Thoracic aorta (tissue), 2 donors: ENCODE data around the gene TPRG1. TPM values are rescaled to one million over a fixed set of nuclear protein-coding genes. Genes with fewer than 3 reads are reported as not detected.

Experiments used
- ATAC-seq: fragments of 150-250 bp; one replicate; pipeline ENCODE4 v1.8.0; 2017; ENCODE audit warnings: low read depth; ENCODE audit not compliant: insufficient number of reproducible peaks, low FRiP score
- DNase-seq: peaks from one replicate; pipeline ENCODE4 v3.0.0-alpha.2; 2020; ENCODE audit warnings: low spot score
- H3K27ac ChIP-seq, 2 donors: fragments of 200-600 bp; sonication (generic); 1 replicate in 1 of 2; 2 replicates in 1 of 2; pipeline ENCODE4 v1.5.1; 2016; ENCODE audit warnings: mild to moderate bottlenecking in 2 of 2, moderate library complexity in 2 of 2
- H3K27me3 ChIP-seq: fragments of 200-600 bp; sonication (generic); replicated peaks from 2 replicates; pipeline ENCODE4 v1.6.0; 2016; ENCODE audit warnings: mild to moderate bottlenecking; ENCODE audit not compliant: insufficient read depth
- H3K36me3 ChIP-seq: fragments of 200-600 bp; sonication (generic); one replicate; pipeline ENCODE4 v1.5.1; 2016
- H3K4me1 ChIP-seq, 2 donors: fragments of 200-600 bp; sonication (generic); 1 replicate in 1 of 2; 2 replicates in 1 of 2; pipeline versions ENCODE4 v1.5.1 to v1.6.0; 2016; ENCODE audit warnings: low read depth in 2 of 2, mild to moderate bottlenecking in 1 of 2; ENCODE audit not compliant: control insufficient read depth in 1 of 2
- H3K4me3 ChIP-seq: fragments of 200-600 bp; sonication (generic); 2 replicates; pipeline ENCODE4 v1.5.1; 2016; ENCODE audit warnings: mild to moderate bottlenecking
- H3K9me3 ChIP-seq: fragments of 200-600 bp; sonication (generic); 2 replicates; pipeline ENCODE4 v1.5.1; 2016
- total RNA-seq, 2 donors: library from RNA; depleted of rRNA; stranded (reverse); fragments of >200 nt; gene quantifications; one replicate each; pipeline versions ENCODE4 v1.1.0 to v1.2.3, GENCODE V29; 2016
- TF ChIP-seq, protein P1 (sequence below): fragments of 200-600 bp; sonication (generic); IDR thresholded peaks from one replicate; pipeline ENCODE4 v1.5.1; 2019; ENCODE audit warnings: antibody characterized with exemption

TPRG1 gene
- total RNA-seq, 2 donors from 2014 or later = 7.4 to 14.5 TPM

DNA sequence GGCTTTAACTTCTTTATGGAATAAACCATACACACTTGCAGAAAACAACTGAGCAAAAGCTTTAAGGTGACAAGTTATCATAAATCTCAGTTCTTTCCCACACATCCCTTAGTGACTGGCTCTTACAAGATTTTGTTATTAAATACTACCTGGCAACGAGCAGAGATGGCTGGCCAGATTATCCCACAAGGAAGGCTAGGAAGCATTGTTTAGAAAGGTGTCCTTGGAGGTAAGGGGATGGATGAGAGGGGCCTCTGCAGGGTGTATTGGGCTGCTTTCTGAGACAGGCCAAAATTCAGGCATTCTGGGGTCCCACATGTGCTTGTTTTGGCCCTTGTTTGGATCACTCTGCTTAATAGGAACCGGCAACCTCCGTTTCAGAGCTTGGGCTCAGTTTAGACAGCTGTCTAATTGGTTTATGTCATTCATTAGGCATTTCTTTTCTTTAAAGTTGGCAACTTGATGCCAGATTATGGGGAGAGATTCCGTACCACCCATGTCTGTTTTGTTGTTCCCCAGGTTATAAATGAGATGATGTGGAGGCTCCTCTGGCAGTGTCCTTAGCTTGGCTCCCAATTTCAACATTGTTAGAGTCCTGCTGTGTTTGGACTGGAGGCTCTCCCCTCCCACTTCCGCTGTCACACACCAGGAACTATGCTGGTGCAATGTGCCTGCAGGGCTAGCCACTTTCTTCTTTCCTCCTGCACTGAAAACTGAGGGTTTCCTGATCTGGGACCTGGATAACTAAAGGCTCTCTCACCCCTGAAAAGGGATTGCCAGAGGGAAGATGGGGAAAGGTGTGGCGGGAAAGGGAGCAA, 121.1 kb downstream of the TPRG1 start:
- no peak for DNase-seq
- Histone ChIP-seq H3K27me3 (no peaks in the 10 kb centered on the region), H3K4me1 (peaks cover 0 to 17% of the 10 kb centered on the region in 2 donors), H3K36me3 (no peaks in the 10 kb centered on the region), H3K27ac (no peak overlapping the region), H3K9me3 (no peaks in the 10 kb centered on the region), H3K4me3 (no peak overlapping the region)
- ATAC-seq = no peak
- TF ChIP-seq, protein P1, sequence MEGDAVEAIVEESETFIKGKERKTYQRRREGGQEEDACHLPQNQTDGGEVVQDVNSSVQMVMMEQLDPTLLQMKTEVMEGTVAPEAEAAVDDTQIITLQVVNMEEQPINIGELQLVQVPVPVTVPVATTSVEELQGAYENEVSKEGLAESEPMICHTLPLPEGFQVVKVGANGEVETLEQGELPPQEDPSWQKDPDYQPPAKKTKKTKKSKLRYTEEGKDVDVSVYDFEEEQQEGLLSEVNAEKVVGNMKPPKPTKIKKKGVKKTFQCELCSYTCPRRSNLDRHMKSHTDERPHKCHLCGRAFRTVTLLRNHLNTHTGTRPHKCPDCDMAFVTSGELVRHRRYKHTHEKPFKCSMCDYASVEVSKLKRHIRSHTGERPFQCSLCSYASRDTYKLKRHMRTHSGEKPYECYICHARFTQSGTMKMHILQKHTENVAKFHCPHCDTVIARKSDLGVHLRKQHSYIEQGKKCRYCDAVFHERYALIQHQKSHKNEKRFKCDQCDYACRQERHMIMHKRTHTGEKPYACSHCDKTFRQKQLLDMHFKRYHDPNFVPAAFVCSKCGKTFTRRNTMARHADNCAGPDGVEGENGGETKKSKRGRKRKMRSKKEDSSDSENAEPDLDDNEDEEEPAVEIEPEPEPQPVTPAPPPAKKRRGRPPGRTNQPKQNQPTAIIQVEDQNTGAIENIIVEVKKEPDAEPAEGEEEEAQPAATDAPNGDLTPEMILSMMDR = no peak

DNA sequence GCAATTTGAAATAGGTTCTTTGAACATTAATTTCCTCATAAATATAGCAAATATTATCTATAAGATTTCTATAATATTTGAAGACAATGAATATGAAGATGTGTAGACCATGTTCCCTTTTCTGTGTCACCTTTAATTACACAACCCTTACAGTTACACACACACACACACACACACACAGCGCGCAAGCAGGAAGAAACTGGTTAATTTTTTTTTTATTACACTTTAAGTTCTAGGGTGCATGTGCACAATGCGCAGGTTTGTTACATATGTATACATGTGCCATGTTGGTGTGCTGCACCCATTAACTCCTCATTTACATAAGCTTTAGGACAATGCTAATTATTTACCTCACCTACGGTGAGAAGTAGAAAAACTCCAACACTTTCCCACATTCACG, 122.9 kb downstream of the TPRG1 start:
- H3K9me3 ChIP-seq = no peaks in the 10 kb centered on the region
- H3K4me3 ChIP-seq = no peak overlapping the region
- H3K4me1 ChIP-seq = peaks cover 0 to 21% of the 10 kb centered on the region in 2 donors
- DNase-seq (no peak), ATAC-seq (no peak)
- H3K27ac ChIP-seq = no peak overlapping the region
- no peaks in the 10 kb centered on the region for H3K36me3 ChIP-seq
- TF ChIP-seq, protein P1 = no peak
- H3K27me3 ChIP-seq = no peaks in the 10 kb centered on the region

DNA sequence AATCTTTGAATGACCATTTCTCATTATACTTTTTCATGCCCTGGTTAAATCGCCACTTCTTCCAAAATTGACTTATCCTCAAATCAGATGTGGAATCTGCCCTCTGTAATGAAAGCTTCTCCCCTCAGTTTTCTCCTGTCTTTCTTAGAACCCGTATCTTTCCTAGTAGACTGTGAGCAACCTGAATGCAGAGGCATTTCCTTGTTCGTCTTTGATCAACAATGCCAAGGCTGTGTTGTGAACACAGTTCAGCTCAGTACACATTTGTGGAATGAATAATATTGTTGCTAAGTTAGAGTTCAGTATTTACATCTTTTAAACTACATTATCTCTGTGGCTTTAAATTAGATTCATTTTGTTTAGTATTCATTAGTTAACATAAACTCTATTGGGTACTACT, 123.3 kb downstream of the TPRG1 start:
- H3K36me3 ChIP-seq = no peaks in the 10 kb centered on the region
- DNase-seq (no peak), ATAC-seq (no peak)
- no peak overlapping the region for H3K27ac ChIP-seq
- TF ChIP-seq, protein P1 = no peak
- H3K4me3 ChIP-seq = no peak overlapping the region
- peaks cover 0 to 21% of the 10 kb centered on the region in 2 donors for H3K4me1 ChIP-seq
- no peaks in the 10 kb centered on the region for H3K27me3 ChIP-seq
- no peaks in the 10 kb centered on the region for H3K9me3 ChIP-seq

DNA sequence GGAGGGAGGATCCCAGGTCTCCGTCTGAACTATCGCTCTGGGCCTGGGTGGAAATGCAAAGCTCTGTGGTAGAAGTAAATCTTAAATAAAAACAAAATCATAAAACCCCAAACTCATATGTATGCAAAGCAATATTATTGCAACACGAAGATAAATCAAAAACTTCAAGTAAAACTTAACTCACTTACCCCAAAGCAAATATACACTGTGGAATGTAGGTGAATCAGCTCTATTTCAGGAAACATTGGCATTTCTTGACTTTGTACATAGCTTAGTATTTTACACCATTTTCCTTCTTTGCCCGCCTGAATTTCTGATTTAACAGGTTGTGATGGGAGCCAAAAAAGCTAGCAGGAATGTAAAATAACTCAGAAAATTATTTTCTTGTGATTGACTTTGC, 126.2 kb downstream of the TPRG1 start:
- no peak overlapping the region for H3K4me3 ChIP-seq
- DNase-seq (no peak), ATAC-seq (no peak)
- H3K36me3 ChIP-seq = no peaks in the 10 kb centered on the region
- TF ChIP-seq, protein P1 = no peak
- no peaks in the 10 kb centered on the region for H3K27me3 ChIP-seq
- H3K9me3 ChIP-seq = no peaks in the 10 kb centered on the region
- H3K27ac ChIP-seq = no peak overlapping the region
- H3K4me1 ChIP-seq = peaks cover 0 to 13% of the 10 kb centered on the region in 2 donors

DNA sequence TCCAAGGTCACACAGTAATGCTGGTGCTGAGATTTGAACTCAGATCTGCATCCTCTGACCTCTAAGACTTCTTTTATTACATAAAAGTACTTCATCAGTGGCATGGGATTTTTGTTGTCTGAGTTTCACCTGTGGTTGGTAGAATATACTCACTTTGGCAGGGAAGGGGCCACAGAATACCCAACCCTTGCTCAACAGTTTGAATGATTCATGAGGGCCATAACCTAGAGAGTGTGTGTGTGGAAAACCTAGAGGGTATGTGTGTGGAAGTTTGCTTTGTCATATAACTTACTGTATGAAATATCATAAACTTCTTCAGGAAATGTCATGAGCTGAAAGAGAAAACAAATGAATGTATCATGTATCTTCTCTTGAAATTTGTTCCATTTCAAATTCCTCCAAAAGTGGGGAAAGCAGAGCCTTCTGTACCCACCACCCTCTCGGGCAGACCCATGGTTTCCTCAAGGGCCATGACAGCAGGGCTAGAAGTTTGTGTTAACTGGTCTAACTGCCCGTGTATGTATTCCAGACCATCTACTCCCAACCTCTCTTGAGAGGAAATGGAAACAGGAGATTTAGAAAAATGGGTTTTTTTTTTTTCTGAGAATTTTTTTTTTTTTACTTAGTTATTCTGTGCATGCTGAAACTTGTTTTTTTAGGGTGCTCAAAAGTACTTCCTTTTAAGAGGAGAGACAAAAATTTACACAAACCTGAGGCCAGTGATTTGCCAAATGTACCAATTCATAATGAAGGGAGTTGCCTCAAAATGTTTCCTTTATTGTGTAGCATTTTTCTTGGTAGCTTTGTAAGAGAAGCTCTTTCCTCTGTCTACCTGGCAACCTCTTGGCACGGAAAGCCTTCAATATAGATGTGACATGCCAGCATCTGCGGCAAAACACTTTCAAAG, 127.0 kb downstream of the TPRG1 start:
- Histone ChIP-seq H3K27me3 (no peaks in the 10 kb centered on the region), H3K9me3 (no peaks in the 10 kb centered on the region), H3K4me3 (no peak overlapping the region), H3K36me3 (no peaks in the 10 kb centered on the region), H3K27ac (no peak overlapping the region), H3K4me1 (peaks cover 0 to 10% of the 10 kb centered on the region in 2 donors)
- ATAC-seq = no peak
- no peak for DNase-seq
- TF ChIP-seq, protein P1 = no peak
